ENCODE results near the gene KMT2A.
"Not testable (repeated sequence)": the region's sequence is repeated elsewhere in the genome, so short reads cannot be mapped to it uniquely, and the experiment has no call there.

Gene KMT2A

DNA sequence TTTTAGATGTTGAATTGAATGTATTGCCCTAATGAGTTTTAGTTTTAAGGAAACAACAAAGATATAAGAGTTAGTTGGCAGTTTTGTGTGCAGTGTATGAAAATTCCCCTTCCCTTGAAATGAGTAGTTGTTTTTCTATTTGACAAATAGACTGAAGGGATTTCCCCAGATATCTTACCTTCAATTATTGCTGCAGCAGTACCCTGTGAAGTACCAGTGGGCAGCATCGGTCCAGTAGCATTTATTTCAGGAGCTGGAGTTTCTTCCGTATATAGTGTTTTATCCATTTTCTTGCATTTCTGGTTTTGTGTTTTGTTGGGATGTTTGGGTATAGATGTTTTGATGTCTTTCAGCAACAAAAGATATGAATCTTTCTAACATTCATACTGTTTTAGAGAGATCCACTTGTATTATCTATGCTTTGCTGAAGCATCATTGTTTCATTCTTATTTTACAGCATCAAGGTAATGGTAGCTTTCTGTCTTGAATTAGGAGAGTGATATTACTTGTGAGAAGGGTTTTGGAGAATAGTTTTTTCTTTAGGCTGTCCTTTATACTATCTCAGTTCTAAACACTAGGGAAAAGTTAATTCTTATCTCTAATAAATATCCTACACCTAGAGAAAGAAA is 7.4 kb downstream of the KMT2A start:
- H3K4me1 ChIP-seq (ENCODE audit: control insufficient read depth in 2 of 2, insufficient read depth in 2 of 2, low read length in 2 of 2): peaks cover 10 to 18% of the 10 kb centered on the region in 2 donors
- peaks cover 5 to 7% of the 10 kb centered on the region in 2 donors for H3K36me3 ChIP-seq (ENCODE audit: control insufficient read depth in 2 of 2, insufficient read depth in 2 of 2, low read length in 2 of 2)
- H3K9ac ChIP-seq (ENCODE audit: low read depth in 1 of 2, low read length in 2 of 2): no peak overlapping the region
- H3K27me3 ChIP-seq (ENCODE audit: control insufficient read depth in 2 of 2, insufficient read depth in 2 of 2, low read length in 2 of 2): no peaks in the 10 kb centered on the region
- H3K27ac ChIP-seq (ENCODE audit: low read depth in 2 of 2, low read length in 2 of 2): no peak overlapping the region
- no peak overlapping the region for H3K4me3 ChIP-seq (ENCODE audit: low read length in 2 of 2)
- H3K9me3 ChIP-seq (ENCODE audit: control insufficient read depth in 2 of 2, low read length in 2 of 2): no peaks in the 10 kb centered on the region

DNA sequence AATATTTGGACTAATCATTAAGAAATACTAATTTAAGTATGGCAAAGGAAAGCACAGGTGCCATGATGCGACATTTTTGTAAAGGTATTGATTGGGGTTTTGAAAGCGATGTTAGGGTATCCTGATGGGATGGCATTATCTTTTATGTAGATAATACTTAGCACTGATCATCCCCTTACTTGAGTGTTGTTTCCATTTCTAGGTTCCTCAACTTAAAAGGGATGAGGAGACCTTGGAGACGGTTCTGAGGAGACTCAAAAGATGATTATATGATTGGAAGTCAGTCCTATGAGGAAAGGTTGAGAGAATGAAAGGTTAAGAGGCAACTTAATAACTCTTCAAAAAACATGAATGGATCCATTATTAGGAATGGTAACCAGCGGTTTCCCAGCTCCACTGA is 11.1 kb downstream of the KMT2A start:
- H3K27me3 ChIP-seq (ENCODE audit: control insufficient read depth in 2 of 2, insufficient read depth in 2 of 2, low read length in 2 of 2): no peaks in the 10 kb centered on the region
- no peak overlapping the region for H3K9ac ChIP-seq (ENCODE audit: low read depth in 1 of 2, low read length in 2 of 2)
- no peak overlapping the region for H3K27ac ChIP-seq (ENCODE audit: low read depth in 2 of 2, low read length in 2 of 2)
- H3K4me3 ChIP-seq (ENCODE audit: low read length in 2 of 2): no peak overlapping the region
- H3K9me3 ChIP-seq (ENCODE audit: control insufficient read depth in 2 of 2, low read length in 2 of 2): no peaks in the 10 kb centered on the region
- H3K4me1 ChIP-seq (ENCODE audit: control insufficient read depth in 2 of 2, insufficient read depth in 2 of 2, low read length in 2 of 2): peaks cover 6 to 13% of the 10 kb centered on the region in 2 donors
- H3K36me3 ChIP-seq (ENCODE audit: control insufficient read depth in 2 of 2, insufficient read depth in 2 of 2, low read length in 2 of 2): peaks cover 5 to 7% of the 10 kb centered on the region in 2 donors

DNA sequence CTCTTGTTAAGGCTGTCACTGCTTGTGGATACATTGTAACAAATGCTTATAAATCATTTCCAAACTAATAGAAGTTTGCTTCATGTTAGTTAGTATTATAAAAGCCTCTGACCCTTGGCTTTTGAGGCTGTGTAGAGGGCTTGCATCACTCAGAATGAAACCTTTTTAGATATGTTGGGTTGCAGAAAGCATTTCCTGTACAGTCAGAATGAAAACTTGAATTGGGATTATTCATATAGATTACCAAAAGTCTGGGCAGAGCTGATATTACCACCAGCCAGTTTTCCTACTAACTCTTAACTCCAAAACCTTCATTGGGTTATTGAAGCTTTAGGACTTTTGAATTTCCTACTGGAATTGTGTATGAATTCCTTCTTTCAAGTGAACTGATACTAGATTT is 12.0 kb downstream of the KMT2A start:
- peaks cover 5 to 7% of the 10 kb centered on the region in 2 donors for H3K36me3 ChIP-seq (ENCODE audit: control insufficient read depth in 2 of 2, insufficient read depth in 2 of 2, low read length in 2 of 2)
- H3K4me3 ChIP-seq (ENCODE audit: low read length in 2 of 2): no peak overlapping the region
- H3K9ac ChIP-seq (ENCODE audit: low read depth in 1 of 2, low read length in 2 of 2): no peak overlapping the region
- no peak overlapping the region for H3K27ac ChIP-seq (ENCODE audit: low read depth in 2 of 2, low read length in 2 of 2)
- no peaks in the 10 kb centered on the region for H3K27me3 ChIP-seq (ENCODE audit: control insufficient read depth in 2 of 2, insufficient read depth in 2 of 2, low read length in 2 of 2)
- H3K4me1 ChIP-seq (ENCODE audit: control insufficient read depth in 2 of 2, insufficient read depth in 2 of 2, low read length in 2 of 2): peaks cover 0 to 8% of the 10 kb centered on the region in 2 donors
- no peaks in the 10 kb centered on the region for H3K9me3 ChIP-seq (ENCODE audit: control insufficient read depth in 2 of 2, low read length in 2 of 2)

DNA sequence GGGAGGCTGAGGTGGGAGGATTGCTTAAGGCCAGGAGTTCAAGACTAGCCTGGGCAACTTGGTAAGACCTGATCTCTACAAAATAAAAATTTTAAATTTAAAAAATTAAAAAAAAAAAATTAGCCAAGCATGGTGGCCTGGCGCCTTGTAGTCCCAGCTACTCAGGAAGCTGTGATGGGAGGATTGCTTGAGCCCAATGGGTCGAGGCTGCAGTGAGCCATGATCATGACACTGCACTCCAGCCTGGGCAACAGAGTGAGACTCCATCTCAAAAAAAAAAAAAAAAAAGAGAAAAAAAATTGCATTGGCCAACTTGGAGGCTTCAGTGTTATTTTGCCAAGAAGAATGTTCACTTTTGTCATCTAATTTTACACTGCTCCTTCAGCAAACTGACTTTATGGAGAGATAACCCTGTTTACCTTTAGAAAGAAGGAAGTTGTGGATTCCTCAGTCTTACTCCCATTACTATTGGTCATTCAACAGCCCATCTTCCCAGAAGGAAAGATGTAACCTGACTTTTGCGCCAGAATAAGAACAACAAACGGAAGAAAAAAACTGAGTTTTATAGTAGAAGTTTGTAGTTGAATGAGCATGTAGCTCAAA is 13.1 kb downstream of the KMT2A start:
- no peak overlapping the region for H3K9ac ChIP-seq (ENCODE audit: low read depth in 1 of 2, low read length in 2 of 2)
- H3K36me3 ChIP-seq (ENCODE audit: control insufficient read depth in 2 of 2, insufficient read depth in 2 of 2, low read length in 2 of 2): peaks cover 5 to 9% of the 10 kb centered on the region in 2 donors
- H3K27ac ChIP-seq (ENCODE audit: low read depth in 2 of 2, low read length in 2 of 2): no peak overlapping the region
- H3K4me1 ChIP-seq (ENCODE audit: control insufficient read depth in 2 of 2, insufficient read depth in 2 of 2, low read length in 2 of 2): peaks cover 0 to 5% of the 10 kb centered on the region in 2 donors
- H3K9me3 ChIP-seq (ENCODE audit: control insufficient read depth in 2 of 2, low read length in 2 of 2): no peaks in the 10 kb centered on the region
- no peaks in the 10 kb centered on the region for H3K27me3 ChIP-seq (ENCODE audit: control insufficient read depth in 2 of 2, insufficient read depth in 2 of 2, low read length in 2 of 2)
- no peak overlapping the region for H3K4me3 ChIP-seq (ENCODE audit: low read length in 2 of 2)

DNA sequence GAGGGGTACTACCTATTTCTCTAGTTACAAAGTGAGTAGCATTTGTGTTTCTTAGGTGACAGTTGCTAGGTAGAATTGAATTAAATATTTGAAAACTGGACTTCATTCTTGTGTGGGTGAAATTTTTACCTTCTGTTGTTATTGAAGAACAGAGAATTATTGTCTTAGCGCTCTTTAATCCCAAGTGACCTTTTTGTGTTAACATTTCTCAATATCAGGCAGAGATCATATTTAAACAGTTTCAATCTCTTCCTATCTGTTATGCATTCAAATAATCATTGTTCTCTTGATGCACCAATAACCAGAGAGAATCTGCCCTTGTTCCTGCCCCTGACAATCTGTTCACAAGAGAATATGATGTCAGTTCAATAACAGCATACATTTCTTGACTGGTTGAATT is 14.2 kb downstream of the KMT2A start:
- H3K36me3 ChIP-seq (ENCODE audit: control insufficient read depth in 2 of 2, insufficient read depth in 2 of 2, low read length in 2 of 2): peaks cover 5 to 9% of the 10 kb centered on the region in 2 donors
- H3K4me1 ChIP-seq (ENCODE audit: control insufficient read depth in 2 of 2, insufficient read depth in 2 of 2, low read length in 2 of 2): no peaks in the 10 kb centered on the region
- no peak overlapping the region for H3K9ac ChIP-seq (ENCODE audit: low read depth in 1 of 2, low read length in 2 of 2)
- H3K9me3 ChIP-seq (ENCODE audit: control insufficient read depth in 2 of 2, low read length in 2 of 2): no peaks in the 10 kb centered on the region
- no peak overlapping the region for H3K4me3 ChIP-seq (ENCODE audit: low read length in 2 of 2)
- no peaks in the 10 kb centered on the region for H3K27me3 ChIP-seq (ENCODE audit: control insufficient read depth in 2 of 2, insufficient read depth in 2 of 2, low read length in 2 of 2)
- H3K27ac ChIP-seq (ENCODE audit: low read depth in 2 of 2, low read length in 2 of 2): no peak overlapping the region

DNA sequence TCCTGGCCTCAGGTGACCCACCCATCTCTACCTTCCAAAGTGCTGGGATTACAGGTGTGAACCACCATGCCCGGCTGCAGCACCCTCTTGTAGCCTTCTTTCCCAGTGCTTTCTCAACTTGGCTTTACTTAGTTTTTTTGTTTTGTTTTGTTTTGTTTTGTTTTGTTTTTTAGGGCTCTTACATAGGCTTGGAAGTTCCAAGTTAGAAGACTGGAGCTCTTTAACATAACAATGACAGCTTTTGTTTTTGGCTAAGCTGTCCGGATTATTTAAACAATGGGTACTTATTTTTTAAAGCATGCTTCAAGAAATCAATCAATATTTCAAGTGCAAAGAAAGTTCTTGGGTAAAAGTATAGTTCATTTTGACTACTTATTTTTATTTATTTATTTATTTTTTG is 25.9 kb downstream of the KMT2A start:
- no peaks in the 10 kb centered on the region for H3K4me1 ChIP-seq (ENCODE audit: control insufficient read depth in 2 of 2, insufficient read depth in 2 of 2, low read length in 2 of 2)
- no peaks in the 10 kb centered on the region for H3K9me3 ChIP-seq (ENCODE audit: control insufficient read depth in 2 of 2, low read length in 2 of 2)
- H3K9ac ChIP-seq (ENCODE audit: low read depth in 1 of 2, low read length in 2 of 2): no peak overlapping the region
- no peak overlapping the region for H3K27ac ChIP-seq (ENCODE audit: low read depth in 2 of 2, low read length in 2 of 2)
- peaks cover 3 to 9% of the 10 kb centered on the region in 2 donors for H3K36me3 ChIP-seq (ENCODE audit: control insufficient read depth in 2 of 2, insufficient read depth in 2 of 2, low read length in 2 of 2)
- H3K27me3 ChIP-seq (ENCODE audit: control insufficient read depth in 2 of 2, insufficient read depth in 2 of 2, low read length in 2 of 2): no peaks in the 10 kb centered on the region
- no peak overlapping the region for H3K4me3 ChIP-seq (ENCODE audit: low read length in 2 of 2)

DNA sequence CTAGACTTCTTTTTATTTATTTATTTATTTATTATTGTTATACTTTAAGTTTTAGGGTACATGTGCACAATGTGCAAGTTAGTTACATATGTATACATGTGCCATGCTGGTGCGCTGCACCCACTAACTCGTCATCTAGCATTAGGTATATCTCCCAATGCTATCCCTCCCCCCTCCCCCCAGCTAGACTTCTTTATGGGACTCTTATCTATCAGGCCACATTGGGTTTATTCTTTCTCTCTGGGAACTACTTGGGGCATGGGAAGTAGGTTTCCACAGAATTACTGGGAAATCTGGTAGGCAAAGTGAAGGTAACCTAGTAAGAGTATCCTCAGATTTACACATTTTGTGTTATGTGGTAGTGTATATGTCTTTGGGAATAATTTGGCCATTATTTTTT is 32.7 kb downstream of the KMT2A start:
- H3K27me3 ChIP-seq (ENCODE audit: control insufficient read depth in 2 of 2, insufficient read depth in 2 of 2, low read length in 2 of 2); H3K27ac ChIP-seq (ENCODE audit: low read depth in 2 of 2, low read length in 2 of 2); H3K9me3 ChIP-seq (ENCODE audit: control insufficient read depth in 2 of 2, low read length in 2 of 2); H3K4me1 ChIP-seq (ENCODE audit: control insufficient read depth in 2 of 2, insufficient read depth in 2 of 2, low read length in 2 of 2); H3K4me3 ChIP-seq (ENCODE audit: low read length in 2 of 2); H3K9ac ChIP-seq (ENCODE audit: low read depth in 1 of 2, low read length in 2 of 2): not testable (repeated sequence)
- peaks cover 23 to 30% of the 10 kb centered on the region in 2 donors for H3K36me3 ChIP-seq (ENCODE audit: control insufficient read depth in 2 of 2, insufficient read depth in 2 of 2, low read length in 2 of 2)

DNA sequence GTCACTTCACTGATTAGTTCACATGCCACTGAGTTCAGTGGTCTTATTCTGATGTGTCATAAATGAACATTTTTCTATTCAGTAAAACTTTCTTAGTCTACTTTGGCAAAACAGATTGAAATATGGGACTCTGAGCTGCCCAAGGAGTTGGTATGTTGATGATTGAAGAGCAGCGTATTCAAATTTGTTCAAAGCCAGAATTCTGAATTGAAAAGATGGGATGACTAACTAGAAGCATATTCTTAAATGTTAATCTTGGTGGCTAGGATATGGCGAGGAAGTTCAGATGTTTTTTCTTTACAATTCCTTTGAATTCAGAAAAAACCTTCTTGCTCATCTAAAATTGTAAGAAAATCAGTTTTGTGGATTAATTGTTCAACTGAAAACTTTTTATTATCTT is 34.7 kb downstream of the KMT2A start:
- no peaks in the 10 kb centered on the region for H3K9me3 ChIP-seq (ENCODE audit: control insufficient read depth in 2 of 2, low read length in 2 of 2)
- no peak overlapping the region for H3K4me3 ChIP-seq (ENCODE audit: low read length in 2 of 2)
- no peaks in the 10 kb centered on the region for H3K4me1 ChIP-seq (ENCODE audit: control insufficient read depth in 2 of 2, insufficient read depth in 2 of 2, low read length in 2 of 2)
- H3K36me3 ChIP-seq (ENCODE audit: control insufficient read depth in 2 of 2, insufficient read depth in 2 of 2, low read length in 2 of 2): peaks cover 26 to 30% of the 10 kb centered on the region in 2 donors
- no peak overlapping the region for H3K9ac ChIP-seq (ENCODE audit: low read depth in 1 of 2, low read length in 2 of 2)
- no peak overlapping the region for H3K27ac ChIP-seq (ENCODE audit: low read depth in 2 of 2, low read length in 2 of 2)
- no peaks in the 10 kb centered on the region for H3K27me3 ChIP-seq (ENCODE audit: control insufficient read depth in 2 of 2, insufficient read depth in 2 of 2, low read length in 2 of 2)

DNA sequence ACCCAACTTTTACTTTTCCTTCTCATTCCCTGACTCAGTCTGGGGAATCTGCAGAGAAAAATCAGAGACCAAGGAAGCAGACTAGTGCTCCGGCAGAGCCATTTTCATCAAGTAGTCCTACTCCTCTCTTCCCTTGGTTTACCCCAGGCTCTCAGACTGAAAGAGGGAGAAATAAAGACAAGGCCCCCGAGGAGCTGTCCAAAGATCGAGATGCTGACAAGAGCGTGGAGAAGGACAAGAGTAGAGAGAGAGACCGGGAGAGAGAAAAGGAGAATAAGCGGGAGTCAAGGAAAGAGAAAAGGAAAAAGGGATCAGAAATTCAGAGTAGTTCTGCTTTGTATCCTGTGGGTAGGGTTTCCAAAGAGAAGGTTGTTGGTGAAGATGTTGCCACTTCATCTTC is 37.2 kb downstream of the KMT2A start:
- H3K27ac ChIP-seq (ENCODE audit: low read depth in 2 of 2, low read length in 2 of 2): no peak overlapping the region
- no peaks in the 10 kb centered on the region for H3K27me3 ChIP-seq (ENCODE audit: control insufficient read depth in 2 of 2, insufficient read depth in 2 of 2, low read length in 2 of 2)
- H3K4me1 ChIP-seq (ENCODE audit: control insufficient read depth in 2 of 2, insufficient read depth in 2 of 2, low read length in 2 of 2): no peaks in the 10 kb centered on the region
- H3K36me3 ChIP-seq (ENCODE audit: control insufficient read depth in 2 of 2, insufficient read depth in 2 of 2, low read length in 2 of 2): peaks cover 41 to 44% of the 10 kb centered on the region in 2 donors
- no peak overlapping the region for H3K4me3 ChIP-seq (ENCODE audit: low read length in 2 of 2)
- no peak overlapping the region for H3K9ac ChIP-seq (ENCODE audit: low read depth in 1 of 2, low read length in 2 of 2)
- H3K9me3 ChIP-seq (ENCODE audit: control insufficient read depth in 2 of 2, low read length in 2 of 2): no peaks in the 10 kb centered on the region

DNA sequence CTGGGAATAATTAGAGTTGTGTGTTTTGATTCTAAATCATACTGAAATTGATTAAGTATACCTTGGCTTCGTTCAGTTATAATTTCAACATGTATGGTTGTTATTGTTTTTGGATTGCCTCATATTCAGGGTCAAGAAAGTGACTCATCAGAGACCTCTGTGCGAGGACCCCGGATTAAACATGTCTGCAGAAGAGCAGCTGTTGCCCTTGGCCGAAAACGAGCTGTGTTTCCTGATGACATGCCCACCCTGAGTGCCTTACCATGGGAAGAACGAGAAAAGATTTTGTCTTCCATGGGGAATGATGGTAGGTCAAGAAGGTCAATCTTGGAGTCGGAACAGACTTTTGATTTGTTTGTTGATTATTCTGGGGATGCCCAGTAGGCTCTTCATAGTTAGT is 40.4 kb downstream of the KMT2A start:
- Histone ChIP-seq H3K27me3 (ENCODE audit: control insufficient read depth in 2 of 2, insufficient read depth in 2 of 2, low read length in 2 of 2) (no peaks in the 10 kb centered on the region), H3K4me3 (ENCODE audit: low read length in 2 of 2) (no peak overlapping the region), H3K9me3 (ENCODE audit: control insufficient read depth in 2 of 2, low read length in 2 of 2) (no peaks in the 10 kb centered on the region), H3K4me1 (ENCODE audit: control insufficient read depth in 2 of 2, insufficient read depth in 2 of 2, low read length in 2 of 2) (no peaks in the 10 kb centered on the region), H3K36me3 (ENCODE audit: control insufficient read depth in 2 of 2, insufficient read depth in 2 of 2, low read length in 2 of 2) (peaks cover 54 to 62% of the 10 kb centered on the region in 2 donors), H3K27ac (ENCODE audit: low read depth in 2 of 2, low read length in 2 of 2) (no peak overlapping the region), H3K9ac (ENCODE audit: low read depth in 1 of 2, low read length in 2 of 2) (no peak overlapping the region)
